PFSK-1 (cell line): ENCODE results near the gene ANKRD13B.

Experiments used
- FOXP2 ChIP-seq: optimal IDR thresholded peaks from 2 replicates; pipeline ENCODE3; 2011; ENCODE audit warnings: borderline replicate concordance, control low read depth, inconsistent platforms; ENCODE audit not compliant: insufficient read depth; ENCODE audit errors: extremely low read length, extremely low read depth
- POLR2AphosphoS5 ChIP-seq: IDR thresholded peaks from 2 replicates; pipeline ENCODE4 v1.6.1; 2012; ENCODE audit warnings: low read depth, mild to moderate bottlenecking, control low read depth, low read length, moderate library complexity
- REST ChIP-seq, 2 experiments: IDR thresholded peaks; 2 replicates each; pipeline versions ENCODE4 v1.6.1 to v1.8.0; 2011 to 2012; ENCODE audit warnings: low read depth in 2 of 2, low read length in 2 of 2, control low read depth in 1 of 2, inconsistent platforms in 1 of 2, mild to moderate bottlenecking in 1 of 2, moderate library complexity in 1 of 2; ENCODE audit not compliant: insufficient read depth in 1 of 2
- SIN3A ChIP-seq: IDR thresholded peaks from 2 replicates; pipeline ENCODE4 v1.6.1; 2012; ENCODE audit warnings: mild to moderate bottlenecking, low read length, moderate library complexity, borderline replicate concordance; ENCODE audit not compliant: insufficient read depth
- TAF1 ChIP-seq: IDR thresholded peaks from 2 replicates; pipeline ENCODE4 v1.6.1; 2012; ENCODE audit warnings: low read length, control low read depth, borderline replicate concordance; ENCODE audit not compliant: insufficient read depth

GRCh38 chr17:29611351-29612093 is 18.6 kb downstream of the ANKRD13B start:
- TF ChIP-seq REST (IDR thresholded peaks at IDR 0.05; ENCODE audit: insufficient read depth in 1 of 2, low read depth in 2 of 2, low read length in 2 of 2) (no peak), POLR2AphosphoS5 (no peak), SIN3A (no peak), TAF1 (no peak), FOXP2 (no peak)
